ENCODE results near the gene LTN1. TPM values are rescaled to one million over a fixed set of nuclear protein-coding genes. Genes with fewer than 3 reads are reported as not detected.

LTN1 gene
- total RNA-seq, 1 experiment from 2014 or later, result 23.9 TPM

GRCh38 chr21:28906841-28907240 is 85.8 kb downstream of the LTN1 start:
- Histone ChIP-seq H2BK12ac (ENCODE audit: insufficient read length, low read depth, low read length) (no peak overlapping the region), H3K56ac (ENCODE audit: insufficient read length, low read depth, low read length) (no peak overlapping the region), H2BK120ac (ENCODE audit: low read depth, low read length, poor library complexity, severe bottlenecking) (no peak overlapping the region), H3K27me3 (ENCODE audit: insufficient read depth, low read length) (no peaks in the 10 kb centered on the region), H4K5ac (ENCODE audit: insufficient read length, low read depth, low read length) (no peak overlapping the region), H4K20me1 (ENCODE audit: control insufficient read depth, insufficient read depth, insufficient read length) (no peaks in the 10 kb centered on the region), H3K14ac (ENCODE audit: insufficient read depth, low read length) (no peak overlapping the region), H2BK5ac (ENCODE audit: insufficient read length, low read length) (no peak overlapping the region), H3K27ac (ENCODE audit: insufficient read length, low read depth, low read length) (no peak overlapping the region), H4K8ac (replicated peaks; ENCODE audit: insufficient read length, low read depth, low read length) (no peak overlapping the region), H3K4ac (ENCODE audit: low read depth, low read length) (no peak overlapping the region), H3K4me2 (ENCODE audit: insufficient read depth, insufficient read length, low read length) (no peak overlapping the region), H3K4me1 (ENCODE audit: insufficient read depth, low read length) (no peaks in the 10 kb centered on the region), H3T11ph (ENCODE audit: low read length) (no peak overlapping the region), H4K91ac (ENCODE audit: insufficient read length, low read depth, low read length) (no peak overlapping the region), H3K23me2 (ENCODE audit: insufficient read length, low read depth, low read length, poor library complexity, severe bottlenecking) (no peaks in the 10 kb centered on the region), H3K79me1 (ENCODE audit: insufficient read depth, low read depth, low read length, poor library complexity, severe bottlenecking) (no peaks in the 10 kb centered on the region), H2AK5ac (ENCODE audit: insufficient read length, low read length) (no peak overlapping the region), H3K79me2 (ENCODE audit: insufficient read depth, low read length) (no peaks in the 10 kb centered on the region), H3K9me3 (ENCODE audit: control insufficient read depth, low read depth, low read length) (no peaks in the 10 kb centered on the region), H3K18ac (ENCODE audit: insufficient read length, low read depth, low read length) (no peak overlapping the region), H3K9ac (ENCODE audit: extremely low read depth, insufficient read length, low read length) (no peak overlapping the region), H2AFZ (ENCODE audit: low read length) (no peak overlapping the region), H3K23ac (ENCODE audit: insufficient read length, low read depth, low read length) (no peak overlapping the region), H2BK20ac (ENCODE audit: low read depth, low read length, poor library complexity, severe bottlenecking) (no peak overlapping the region), H2BK15ac (ENCODE audit: low read depth, low read length) (no peak overlapping the region)
- Mint-ChIP-seq H3K4me3 (no peak overlapping the region), H3K27ac (no peak overlapping the region), H3K27me3 (ENCODE audit: low read depth) (no peaks in the 10 kb centered on the region), H3K36me3 (ENCODE audit: insufficient read depth in 1 of 3, low read depth in 3 of 3) (no peaks in the 10 kb centered on the region), H3K4me1 (no peaks in the 10 kb centered on the region), H3K9me3 (no peaks in the 10 kb centered on the region; a peak in 3 of 5 replicates)
- DNase-seq, result no peak
- WGBS (ENCODE audit: extremely low coverage, insufficient read length, low lambda C conversion rate), result no CpG with 5 or more reads among the region's 2 CpGs
- no peak for TF ChIP-seq CTCF (conservative IDR thresholded peaks at IDR 0.05)

All from H9 (cell line).